GM12873 (cell line): ENCODE results near the gene TRAPPC12.

ENCODE experiments used
- TF ChIP-seq, protein P1 (sequence below): IDR thresholded peaks from 2 replicates; pipeline ENCODE4 v1.5.1; 2012; ENCODE audit warnings: low read depth, mild to moderate bottlenecking, moderate library complexity, low read length, control low read depth; ENCODE audit not compliant: insufficient read depth; ENCODE audit errors: missing control alignments

The TRAPPC12 gene

GRCh38 chr2:3446381-3446780, 66.9 kb downstream of the TRAPPC12 start:
- TF ChIP-seq, protein P1, sequence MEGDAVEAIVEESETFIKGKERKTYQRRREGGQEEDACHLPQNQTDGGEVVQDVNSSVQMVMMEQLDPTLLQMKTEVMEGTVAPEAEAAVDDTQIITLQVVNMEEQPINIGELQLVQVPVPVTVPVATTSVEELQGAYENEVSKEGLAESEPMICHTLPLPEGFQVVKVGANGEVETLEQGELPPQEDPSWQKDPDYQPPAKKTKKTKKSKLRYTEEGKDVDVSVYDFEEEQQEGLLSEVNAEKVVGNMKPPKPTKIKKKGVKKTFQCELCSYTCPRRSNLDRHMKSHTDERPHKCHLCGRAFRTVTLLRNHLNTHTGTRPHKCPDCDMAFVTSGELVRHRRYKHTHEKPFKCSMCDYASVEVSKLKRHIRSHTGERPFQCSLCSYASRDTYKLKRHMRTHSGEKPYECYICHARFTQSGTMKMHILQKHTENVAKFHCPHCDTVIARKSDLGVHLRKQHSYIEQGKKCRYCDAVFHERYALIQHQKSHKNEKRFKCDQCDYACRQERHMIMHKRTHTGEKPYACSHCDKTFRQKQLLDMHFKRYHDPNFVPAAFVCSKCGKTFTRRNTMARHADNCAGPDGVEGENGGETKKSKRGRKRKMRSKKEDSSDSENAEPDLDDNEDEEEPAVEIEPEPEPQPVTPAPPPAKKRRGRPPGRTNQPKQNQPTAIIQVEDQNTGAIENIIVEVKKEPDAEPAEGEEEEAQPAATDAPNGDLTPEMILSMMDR: no peak

DNA sequence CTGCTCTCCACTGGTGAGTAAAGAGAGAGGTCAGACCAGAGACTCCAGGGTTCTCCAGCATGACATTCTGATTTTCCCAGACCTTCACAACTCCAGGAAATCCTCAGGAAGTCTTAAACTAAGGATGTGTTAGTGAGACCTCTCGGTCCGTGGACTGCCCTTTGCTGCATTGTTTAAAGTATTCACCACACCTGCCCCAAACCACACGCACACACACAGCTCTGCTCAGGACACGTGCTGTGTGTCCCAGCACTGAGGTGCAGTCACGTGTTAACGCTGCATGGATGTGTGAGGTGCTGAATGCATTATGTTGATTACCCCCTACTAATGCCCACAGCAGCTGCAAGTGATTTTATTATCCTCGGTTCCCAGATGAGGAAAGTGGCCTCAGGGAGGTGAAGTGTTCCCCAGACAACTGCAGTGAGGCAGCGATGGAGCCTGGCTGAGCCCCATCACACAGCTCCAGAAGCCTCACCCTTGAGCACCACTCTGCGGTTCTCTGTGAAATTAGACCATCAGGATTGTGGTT, 68.4 kb downstream of the TRAPPC12 start:
- TF ChIP-seq, protein P1: no peak

DNA sequence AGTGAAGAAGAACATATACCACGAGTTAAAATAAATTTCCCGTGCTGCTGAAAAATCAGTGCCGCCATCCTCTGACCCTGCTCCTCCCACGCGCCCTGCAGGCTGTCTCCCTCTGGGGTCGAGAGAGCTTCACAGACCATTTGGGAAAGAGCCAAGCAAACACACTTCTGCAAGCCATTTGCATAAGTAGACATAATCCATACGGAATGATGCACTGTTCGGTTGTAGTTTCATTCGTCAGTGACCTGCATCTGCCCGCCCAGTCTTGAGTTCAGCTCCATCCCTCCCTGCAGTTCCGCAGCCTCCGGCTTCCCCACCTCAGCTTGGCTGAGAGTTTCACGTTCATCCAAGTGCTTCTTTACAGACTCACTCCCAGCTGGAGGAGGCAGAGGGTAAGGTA, 69.6 kb downstream of the TRAPPC12 start:
- TF ChIP-seq, protein P1: no peak

DNA sequence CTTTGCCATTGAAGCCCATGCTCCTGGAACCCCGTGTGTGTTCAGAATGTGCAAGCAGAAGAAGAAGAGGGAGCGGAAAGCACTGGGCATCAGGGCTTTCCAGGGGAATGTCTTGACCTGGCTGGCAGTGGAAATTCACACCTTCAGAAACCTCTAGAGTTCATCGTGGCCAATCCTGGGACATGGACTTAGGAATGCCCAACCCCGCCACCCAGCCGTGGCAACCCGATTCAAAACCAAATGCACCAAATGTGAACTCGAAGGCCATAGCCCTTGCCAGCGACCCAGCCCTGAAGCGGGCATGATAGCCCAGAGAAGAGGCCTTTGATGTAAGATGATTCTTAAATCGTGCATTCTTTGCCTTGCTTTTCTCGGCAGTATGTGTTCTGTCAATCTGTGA, 70.4 kb downstream of the TRAPPC12 start:
- TF ChIP-seq, protein P1: no peak

DNA sequence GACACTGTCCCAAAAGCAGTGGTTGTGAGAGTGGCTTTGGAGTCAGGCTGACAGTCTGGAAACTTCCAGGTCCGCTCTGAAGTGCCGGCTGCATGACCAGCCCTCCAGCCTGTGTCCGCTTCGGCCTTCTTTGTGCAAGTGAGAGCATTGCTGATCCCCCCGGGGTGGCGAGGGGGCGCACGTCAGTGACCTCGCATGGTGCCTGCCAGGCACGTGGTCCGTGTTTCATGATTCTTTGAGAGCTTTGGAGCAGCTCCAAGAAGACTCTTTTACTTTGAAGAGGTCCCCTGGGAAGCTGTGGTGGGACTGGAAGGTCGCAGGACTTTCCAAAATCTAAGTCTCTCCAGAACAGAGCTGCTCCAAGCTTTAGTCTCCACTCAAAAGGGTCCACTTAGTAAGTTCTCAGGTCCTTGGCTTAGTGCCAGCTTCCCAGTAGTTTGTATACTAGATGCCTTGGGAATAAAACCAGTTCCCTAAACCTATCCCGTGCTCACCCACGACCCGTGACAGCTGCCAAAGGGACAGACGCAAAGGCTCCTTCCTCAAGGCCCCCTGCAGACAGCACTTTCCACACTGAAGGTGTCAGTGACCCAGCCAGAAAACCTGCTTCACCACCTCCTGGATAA, 71.0 kb downstream of the TRAPPC12 start:
- TF ChIP-seq, protein P1: no peak

- TF ChIP-seq, protein P1: no peak
Measured at GRCh38 chr2:3451169-3451568, 71.7 kb downstream of the TRAPPC12 start.

- TF ChIP-seq, protein P1: no peak
Measured at GRCh38 chr2:3451926-3452671, 72.6 kb downstream of the TRAPPC12 start.
